Measurements from ENCODE around the gene CAPN11. TPM values are rescaled to one million over a fixed set of nuclear protein-coding genes. Genes with fewer than 3 reads are reported as not detected.

Gene CAPN11
- total RNA-seq = under 1 TPM; 0.08 to 0.19 TPM
- polyA plus RNA-seq = under 1 TPM in 1 of 2 donors, not detected in 1; 0.09 TPM

GRCh38 chr6:44158770-44159228 lies at the start of gene CAPN11:
TSS of gene CAPN11 (plus strand) at chr6:44158820. CDS start at chr6:44158849, 29 bp downstream.
- DNase-seq (ENCODE audit: low spot score) = no peak
- Histone ChIP-seq H3K9me3 (ENCODE audit: control insufficient read depth in 4 of 4, low read length in 3 of 4) (no peaks in the 10 kb centered on the region), H3K9ac (ENCODE audit: low read depth in 1 of 2, low read length in 2 of 2) (no peak within 1 kb of the TSS), H3K27ac (ENCODE audit: low read depth in 1 of 2, low read length in 2 of 2) (no peak within 1 kb of the TSS), H3K27me3 (ENCODE audit: control insufficient read depth in 4 of 4, insufficient read depth in 4 of 4, low read length in 3 of 4) (no peaks in the 10 kb centered on the region), H3K36me3 (ENCODE audit: control insufficient read depth in 4 of 4, insufficient read depth in 3 of 4, low read depth in 1 of 4, low read length in 3 of 4) (no peaks in the 10 kb centered on the region), H3K4me3 (ENCODE audit: low read depth in 1 of 3, low read length in 3 of 3) (no peak within 1 kb of the TSS), H3K4me1 (ENCODE audit: control insufficient read depth in 4 of 4, insufficient read depth in 4 of 4, low read length in 3 of 4) (peaks cover 0 to 3% (median 0%) of the 10 kb centered on the region in 4 donors)
- TF ChIP-seq JUND (IDR thresholded peaks at IDR 0.05) (no peak), SP1 (IDR thresholded peaks at IDR 0.05) (no peak)
- TF ChIP-seq, protein P1, sequence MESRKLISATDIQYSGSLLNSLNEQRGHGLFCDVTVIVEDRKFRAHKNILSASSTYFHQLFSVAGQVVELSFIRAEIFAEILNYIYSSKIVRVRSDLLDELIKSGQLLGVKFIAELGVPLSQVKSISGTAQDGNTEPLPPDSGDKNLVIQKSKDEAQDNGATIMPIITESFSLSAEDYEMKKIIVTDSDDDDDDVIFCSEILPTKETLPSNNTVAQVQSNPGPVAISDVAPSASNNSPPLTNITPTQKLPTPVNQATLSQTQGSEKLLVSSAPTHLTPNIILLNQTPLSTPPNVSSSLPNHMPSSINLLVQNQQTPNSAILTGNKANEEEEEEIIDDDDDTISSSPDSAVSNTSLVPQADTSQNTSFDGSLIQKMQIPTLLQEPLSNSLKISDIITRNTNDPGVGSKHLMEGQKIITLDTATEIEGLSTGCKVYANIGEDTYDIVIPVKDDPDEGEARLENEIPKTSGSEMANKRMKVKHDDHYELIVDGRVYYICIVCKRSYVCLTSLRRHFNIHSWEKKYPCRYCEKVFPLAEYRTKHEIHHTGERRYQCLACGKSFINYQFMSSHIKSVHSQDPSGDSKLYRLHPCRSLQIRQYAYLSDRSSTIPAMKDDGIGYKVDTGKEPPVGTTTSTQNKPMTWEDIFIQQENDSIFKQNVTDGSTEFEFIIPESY (IDR thresholded peaks at IDR 0.05) = no peak
- TF ChIP-seq, protein P2, sequence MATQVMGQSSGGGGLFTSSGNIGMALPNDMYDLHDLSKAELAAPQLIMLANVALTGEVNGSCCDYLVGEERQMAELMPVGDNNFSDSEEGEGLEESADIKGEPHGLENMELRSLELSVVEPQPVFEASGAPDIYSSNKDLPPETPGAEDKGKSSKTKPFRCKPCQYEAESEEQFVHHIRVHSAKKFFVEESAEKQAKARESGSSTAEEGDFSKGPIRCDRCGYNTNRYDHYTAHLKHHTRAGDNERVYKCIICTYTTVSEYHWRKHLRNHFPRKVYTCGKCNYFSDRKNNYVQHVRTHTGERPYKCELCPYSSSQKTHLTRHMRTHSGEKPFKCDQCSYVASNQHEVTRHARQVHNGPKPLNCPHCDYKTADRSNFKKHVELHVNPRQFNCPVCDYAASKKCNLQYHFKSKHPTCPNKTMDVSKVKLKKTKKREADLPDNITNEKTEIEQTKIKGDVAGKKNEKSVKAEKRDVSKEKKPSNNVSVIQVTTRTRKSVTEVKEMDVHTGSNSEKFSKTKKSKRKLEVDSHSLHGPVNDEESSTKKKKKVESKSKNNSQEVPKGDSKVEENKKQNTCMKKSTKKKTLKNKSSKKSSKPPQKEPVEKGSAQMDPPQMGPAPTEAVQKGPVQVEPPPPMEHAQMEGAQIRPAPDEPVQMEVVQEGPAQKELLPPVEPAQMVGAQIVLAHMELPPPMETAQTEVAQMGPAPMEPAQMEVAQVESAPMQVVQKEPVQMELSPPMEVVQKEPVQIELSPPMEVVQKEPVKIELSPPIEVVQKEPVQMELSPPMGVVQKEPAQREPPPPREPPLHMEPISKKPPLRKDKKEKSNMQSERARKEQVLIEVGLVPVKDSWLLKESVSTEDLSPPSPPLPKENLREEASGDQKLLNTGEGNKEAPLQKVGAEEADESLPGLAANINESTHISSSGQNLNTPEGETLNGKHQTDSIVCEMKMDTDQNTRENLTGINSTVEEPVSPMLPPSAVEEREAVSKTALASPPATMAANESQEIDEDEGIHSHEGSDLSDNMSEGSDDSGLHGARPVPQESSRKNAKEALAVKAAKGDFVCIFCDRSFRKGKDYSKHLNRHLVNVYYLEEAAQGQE (IDR thresholded peaks at IDR 0.05) = no peak
- 94% methylated on average over 5 of the region's 5 CpGs for WGBS

DNA sequence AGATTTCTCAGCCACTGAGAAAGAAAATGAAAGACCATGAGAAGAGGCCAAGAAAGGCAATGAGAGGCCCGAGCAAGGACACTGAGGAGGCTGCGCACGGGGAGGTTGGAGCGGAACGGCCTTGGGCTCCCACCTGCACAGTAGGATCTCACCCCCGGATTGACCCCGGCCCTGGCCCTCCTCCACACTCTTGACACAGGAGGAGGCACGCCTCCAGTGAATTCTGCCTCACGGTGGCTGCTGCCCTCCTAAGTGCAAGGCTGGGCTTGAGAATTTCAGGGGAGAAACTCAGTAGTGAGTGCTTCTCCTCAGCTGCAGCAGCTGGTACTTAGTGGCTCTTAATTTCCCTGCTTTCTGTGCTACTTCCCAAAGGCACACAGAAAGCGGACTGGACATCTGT lies 49.4 kb upstream of the CAPN11 start:
- H3K4me1 ChIP-seq (ENCODE audit: control insufficient read depth in 4 of 4, insufficient read depth in 4 of 4, low read length in 3 of 4) = peaks cover 8 to 57% (median 51%) of the 10 kb centered on the region in 4 donors
- TF ChIP-seq CTCF (IDR thresholded peaks at IDR 0.05; ENCODE audit: low read depth, low read length, missing input control) = no peak
- H3K9ac ChIP-seq (ENCODE audit: low read depth in 1 of 2, low read length in 2 of 2) = no peak overlapping the region
- peaks cover 6 to 14% (median 10%) of the 10 kb centered on the region in 4 donors for H3K36me3 ChIP-seq (ENCODE audit: control insufficient read depth in 4 of 4, insufficient read depth in 3 of 4, low read depth in 1 of 4, low read length in 3 of 4)
- no peaks in the 10 kb centered on the region for H3K27me3 ChIP-seq (ENCODE audit: control insufficient read depth in 4 of 4, insufficient read depth in 4 of 4, low read length in 3 of 4)
- DNase-seq (ENCODE audit: low spot score) = no peak
- WGBS = 91% methylated on average over 10 of the region's 10 CpGs
- H3K27ac ChIP-seq (ENCODE audit: low read depth in 1 of 2, low read length in 2 of 2) = peak overlapping the region in 1 of 2 donors; percentile 6
- H3K4me3 ChIP-seq (ENCODE audit: low read depth in 1 of 3, low read length in 3 of 3) = no peak overlapping the region
- no peaks in the 10 kb centered on the region for H3K9me3 ChIP-seq (ENCODE audit: control insufficient read depth in 4 of 4, low read length in 3 of 4)

DNA sequence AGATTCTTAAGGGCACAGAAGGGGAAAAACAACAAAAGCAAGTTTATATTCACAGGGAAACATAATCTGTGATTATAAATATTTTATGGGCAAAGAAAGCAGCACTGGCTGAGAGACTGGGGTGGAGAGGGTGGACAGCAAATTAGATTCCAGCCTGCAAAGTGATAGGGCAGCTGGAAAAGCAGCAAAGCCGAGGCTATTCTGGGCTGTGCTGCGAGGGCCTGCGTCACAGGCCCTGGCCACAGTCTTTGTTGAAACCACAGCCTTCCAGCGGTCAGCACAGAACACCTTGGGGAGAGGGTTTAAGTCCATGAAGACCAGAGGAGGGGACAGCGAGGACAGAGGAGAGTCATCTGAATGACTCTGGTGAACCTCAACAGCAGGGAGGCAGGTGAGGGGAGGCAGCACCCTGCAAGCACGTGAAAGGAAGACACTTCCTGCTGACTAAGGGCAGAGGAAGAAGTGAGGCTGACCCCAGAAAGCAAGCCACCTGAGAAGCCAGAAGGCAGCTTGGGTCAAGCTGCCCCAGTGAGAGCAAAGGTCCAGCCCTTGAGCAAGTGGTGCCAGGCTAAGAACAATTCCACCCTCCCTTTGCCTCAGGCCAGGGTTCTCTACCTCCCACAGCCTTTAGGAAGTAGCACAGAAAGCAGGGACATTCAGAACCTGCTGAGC lies 48.5 kb upstream of the CAPN11 start:
- peaks cover 4 to 13% (median 9%) of the 10 kb centered on the region in 4 donors for H3K36me3 ChIP-seq (ENCODE audit: control insufficient read depth in 4 of 4, insufficient read depth in 3 of 4, low read depth in 1 of 4, low read length in 3 of 4)
- no peak for DNase-seq (ENCODE audit: low spot score)
- no peak overlapping the region for H3K4me3 ChIP-seq (ENCODE audit: low read depth in 1 of 3, low read length in 3 of 3)
- no peak overlapping the region for H3K9ac ChIP-seq (ENCODE audit: low read depth in 1 of 2, low read length in 2 of 2)
- no peaks in the 10 kb centered on the region for H3K9me3 ChIP-seq (ENCODE audit: control insufficient read depth in 4 of 4, low read length in 3 of 4)
- H3K27me3 ChIP-seq (ENCODE audit: control insufficient read depth in 4 of 4, insufficient read depth in 4 of 4, low read length in 3 of 4) = no peaks in the 10 kb centered on the region
- WGBS = 72% methylated on average over 6 of the region's 6 CpGs
- peaks cover 8 to 55% (median 49%) of the 10 kb centered on the region in 4 donors for H3K4me1 ChIP-seq (ENCODE audit: control insufficient read depth in 4 of 4, insufficient read depth in 4 of 4, low read length in 3 of 4)
- TF ChIP-seq EGR1 (IDR thresholded peaks at IDR 0.05; ENCODE audit: low read depth in 2 of 2) (no peak), FOXA1 (IDR thresholded peaks at IDR 0.05) (no peak), NR2F2 (IDR thresholded peaks at IDR 0.05) (no peak), MAX (IDR thresholded peaks at IDR 0.05) (no peak)
- peak overlapping the region in 1 of 2 donors; percentile 53 for H3K27ac ChIP-seq (ENCODE audit: low read depth in 1 of 2, low read length in 2 of 2)

Data from liver (tissue), 9 donors.